ENCODE data around the gene CCSER1.
"Not testable (repeated sequence)": the region's sequence is repeated elsewhere in the genome, so short reads cannot be mapped to it uniquely, and the experiment has no call there.

The CCSER1 gene

GRCh38 chr4:91567594-91567993 is 1440.4 kb downstream of the CCSER1 start:
- Histone ChIP-seq H3K27me3 (ENCODE audit: low read depth) (no peaks in the 10 kb centered on the region), H3K4me1 (no peaks in the 10 kb centered on the region), H3K4me3 (no peak overlapping the region), H3K36me3 (replicated peaks) (no peaks in the 10 kb centered on the region), H3K9me3 (0 out of 2 replicates have a peak, but pooled peaks cover 2% of the 10 kb centered on the region)
- in situ Hi-C loops (cut with MboI; ENCODE audit: low sequenced_read_pairs): no loop called here
- no peak for DNase-seq (ENCODE audit: low spot score in 2 of 2)

GRCh38 chr4:91577864-91578263 is 1450.7 kb downstream of the CCSER1 start:
- in situ Hi-C loops (cut with MboI; ENCODE audit: low sequenced_read_pairs): no loop called here
- Histone ChIP-seq H3K27me3 (ENCODE audit: low read depth) (no peaks in the 10 kb centered on the region), H3K4me1 (peaks cover 3% of the 10 kb centered on the region; the same call in 1 of the 2 replicates), H3K9me3 (no peaks in the 10 kb centered on the region), H3K36me3 (replicated peaks) (no peaks in the 10 kb centered on the region), H3K4me3 (no peak overlapping the region)
- no peak for DNase-seq (ENCODE audit: low spot score in 2 of 2)

- Histone ChIP-seq H3K4me1 (no peaks in the 10 kb centered on the region), H3K9me3 (no peaks in the 10 kb centered on the region), H3K27me3 (ENCODE audit: low read depth) (no peaks in the 10 kb centered on the region), H3K36me3 (replicated peaks) (no peaks in the 10 kb centered on the region), H3K4me3 (no peak overlapping the region)
- in situ Hi-C loops (cut with MboI; ENCODE audit: low sequenced_read_pairs): no loop called here
- DNase-seq (ENCODE audit: low spot score in 2 of 2): no peak
These were observed 1463.1 kb downstream of the CCSER1 start for GRCh38 chr4:91590260-91590659.

- Histone ChIP-seq H3K9me3 (no peaks in the 10 kb centered on the region), H3K36me3 (replicated peaks) (no peaks in the 10 kb centered on the region), H3K4me1 (no peaks in the 10 kb centered on the region), H3K4me3 (no peak overlapping the region), H3K27me3 (ENCODE audit: low read depth) (no peaks in the 10 kb centered on the region)
- no peak for DNase-seq (ENCODE audit: low spot score in 2 of 2)
- in situ Hi-C loops (cut with MboI; ENCODE audit: low sequenced_read_pairs): no loop called here
These were observed 1464.9 kb downstream of the CCSER1 start for GRCh38 chr4:91592125-91592524.

- Histone ChIP-seq H3K36me3 (replicated peaks) (no peaks in the 10 kb centered on the region), H3K4me3 (no peak overlapping the region), H3K27me3 (ENCODE audit: low read depth) (no peaks in the 10 kb centered on the region), H3K9me3 (no peaks in the 10 kb centered on the region), H3K4me1 (peaks cover 6% of the 10 kb centered on the region)
- in situ Hi-C loops (cut with MboI; ENCODE audit: low sequenced_read_pairs): no loop called here
- DNase-seq (ENCODE audit: low spot score in 2 of 2): no peak
These were observed 1469.5 kb downstream of the CCSER1 start for GRCh38 chr4:91596718-91597117.

- Histone ChIP-seq H3K4me1 (peaks cover 13% of the 10 kb centered on the region), H3K4me3 (no peak overlapping the region), H3K9me3 (no peaks in the 10 kb centered on the region), H3K36me3 (replicated peaks) (no peaks in the 10 kb centered on the region), H3K27me3 (ENCODE audit: low read depth) (no peaks in the 10 kb centered on the region)
- in situ Hi-C loops (cut with MboI; ENCODE audit: low sequenced_read_pairs): no loop called here
- no peak for DNase-seq (ENCODE audit: low spot score in 2 of 2)
These were observed 1471.5 kb downstream of the CCSER1 start for GRCh38 chr4:91598696-91599095.

GRCh38 chr4:91600301-91600700 is 1473.1 kb downstream of the CCSER1 start:
- H3K9me3 ChIP-seq: no peaks in the 10 kb centered on the region
- DNase-seq (ENCODE audit: low spot score in 2 of 2): no peak
- no peaks in the 10 kb centered on the region for H3K36me3 ChIP-seq (replicated peaks)
- no peak overlapping the region for H3K4me3 ChIP-seq
- H3K27me3 ChIP-seq (ENCODE audit: low read depth): no peaks in the 10 kb centered on the region
- in situ Hi-C loops (cut with MboI; ENCODE audit: low sequenced_read_pairs): no loop called here
- H3K4me1 ChIP-seq: peaks cover 13% of the 10 kb centered on the region

- no peaks in the 10 kb centered on the region for H3K36me3 ChIP-seq (replicated peaks)
- H3K27me3 ChIP-seq (ENCODE audit: low read depth): no peaks in the 10 kb centered on the region
- in situ Hi-C loops (cut with MboI; ENCODE audit: low sequenced_read_pairs): no loop called here
- peak in 1 of 2 experiments; percentile 74 for DNase-seq (ENCODE audit: low spot score in 2 of 2)
- no peak overlapping the region for H3K4me3 ChIP-seq
- peaks cover 13% of the 10 kb centered on the region for H3K4me1 ChIP-seq
- H3K9me3 ChIP-seq: no peaks in the 10 kb centered on the region
These were observed 1474.2 kb downstream of the CCSER1 start for GRCh38 chr4:91601401-91601800.

- Histone ChIP-seq H3K4me1 (peaks cover 11% of the 10 kb centered on the region), H3K27me3 (ENCODE audit: low read depth) (no peaks in the 10 kb centered on the region), H3K4me3 (no peak overlapping the region), H3K36me3 (replicated peaks) (no peaks in the 10 kb centered on the region), H3K9me3 (no peaks in the 10 kb centered on the region)
- in situ Hi-C loops (cut with MboI; ENCODE audit: low sequenced_read_pairs): no loop called here
- peak; percentile 71 to 87 for DNase-seq (ENCODE audit: low spot score in 2 of 2)
These were observed 1484.6 kb downstream of the CCSER1 start for GRCh38 chr4:91611782-91612181.

GRCh38 chr4:91620952-91621351 is 1493.8 kb downstream of the CCSER1 start:
- no peak overlapping the region for H3K4me3 ChIP-seq
- DNase-seq (ENCODE audit: low spot score in 2 of 2): no peak
- H3K36me3 ChIP-seq (replicated peaks): no peaks in the 10 kb centered on the region
- H3K27me3 ChIP-seq (ENCODE audit: low read depth): no peaks in the 10 kb centered on the region
- 0 out of 2 replicates have a peak, but pooled peaks cover 3% of the 10 kb centered on the region for H3K4me1 ChIP-seq
- in situ Hi-C loops (cut with MboI; ENCODE audit: low sequenced_read_pairs): no loop called here
- no peaks in the 10 kb centered on the region for H3K9me3 ChIP-seq

- no peak for DNase-seq (ENCODE audit: low spot score in 2 of 2)
- Histone ChIP-seq H3K27me3 (ENCODE audit: low read depth) (no peaks in the 10 kb centered on the region), H3K36me3 (replicated peaks) (no peaks in the 10 kb centered on the region), H3K4me3 (no peak overlapping the region), H3K4me1 (0 out of 2 replicates have a peak, but pooled peaks cover 3% of the 10 kb centered on the region), H3K9me3 (no peaks in the 10 kb centered on the region)
- in situ Hi-C loops (cut with MboI; ENCODE audit: low sequenced_read_pairs): no loop called here
These were observed 1494.3 kb downstream of the CCSER1 start for GRCh38 chr4:91621446-91621845.

- H3K4me3 ChIP-seq: no peak overlapping the region
- in situ Hi-C loops (cut with MboI; ENCODE audit: low sequenced_read_pairs): no loop called here
These were observed 1495.9 kb downstream of the CCSER1 start for GRCh38 chr4:91622925-91623602.

GRCh38 chr4:91623603-91623967 is 1496.4 kb downstream of the CCSER1 start:
- H3K9me3 ChIP-seq; H3K4me3 ChIP-seq; H3K27me3 ChIP-seq (ENCODE audit: low read depth); DNase-seq (ENCODE audit: low spot score in 2 of 2); H3K36me3 ChIP-seq (replicated peaks); in situ Hi-C loops (cut with MboI; ENCODE audit: low sequenced_read_pairs); H3K4me1 ChIP-seq: not testable (repeated sequence)

More at GRCh38 chr4:91622925-91623602, 1495.9 kb downstream of the CCSER1 start:
- no peaks in the 10 kb centered on the region for H3K27me3 ChIP-seq (ENCODE audit: low read depth)
- H3K36me3 ChIP-seq (replicated peaks): no peaks in the 10 kb centered on the region
- H3K9me3 ChIP-seq: no peaks in the 10 kb centered on the region
- DNase-seq (ENCODE audit: low spot score in 2 of 2): no peak
- H3K4me1 ChIP-seq: 0 out of 2 replicates have a peak, but pooled peaks cover 3% of the 10 kb centered on the region

GRCh38 chr4:91630054-91630453 is 1502.9 kb downstream of the CCSER1 start:
- Histone ChIP-seq H3K36me3 (replicated peaks) (no peaks in the 10 kb centered on the region), H3K4me3 (no peak overlapping the region), H3K27me3 (ENCODE audit: low read depth) (no peaks in the 10 kb centered on the region), H3K9me3 (no peaks in the 10 kb centered on the region), H3K4me1 (no peaks in the 10 kb centered on the region)
- in situ Hi-C loops (cut with MboI; ENCODE audit: low sequenced_read_pairs): no loop called here
- no peak for DNase-seq (ENCODE audit: low spot score in 2 of 2)

- Histone ChIP-seq H3K27me3 (ENCODE audit: low read depth) (no peaks in the 10 kb centered on the region), H3K36me3 (replicated peaks) (no peaks in the 10 kb centered on the region), H3K4me1 (no peaks in the 10 kb centered on the region), H3K9me3 (no peaks in the 10 kb centered on the region), H3K4me3 (no peak overlapping the region)
- no peak for DNase-seq (ENCODE audit: low spot score in 2 of 2)
- in situ Hi-C loops (cut with MboI; ENCODE audit: low sequenced_read_pairs): no loop called here
These were observed 1503.6 kb downstream of the CCSER1 start for GRCh38 chr4:91630764-91631163.
